K562 (cell line): Measurements from ENCODE around the gene SLC25A1. TPM values are rescaled to one million over a fixed set of nuclear protein-coding genes. Genes with fewer than 3 reads are reported as not detected.
A peak's percentile ranks its signal among the peaks of the same experiment; 100 is the strongest.

Experiments
- BRCA1 ChIP-seq, 2 experiments: fragments of 450-650 bp in 1 of 2; sonication (generic) in 1 of 2; formaldehyde crosslinking in 1 of 2; IDR thresholded peaks; 2 replicates each; pipeline versions ENCODE4 v1.5.0 to v1.6.1; 2017 to 2020; ENCODE audit warnings: mild to moderate bottlenecking in 1 of 2, missing genetic modification reagents in 1 of 2
- CXXC5 ChIP-seq: fragments of 250-450 bp; sonication (Bioruptor Pico); IDR thresholded peaks from 2 replicates; pipeline ENCODE4 v1.8.0; 2022; ENCODE audit warnings: inconsistent platforms, mild to moderate bottlenecking, moderate library complexity
- EP300 ChIP-seq: IDR thresholded peaks from 2 replicates; pipeline ENCODE4 v1.6.1; 2012; ENCODE audit warnings: low read length, improper control_type of control experiment
- HDAC1 ChIP-seq, 2 experiments: fragments of 450-650 bp; IDR thresholded peaks; 2 replicates each; pipeline ENCODE4 v1.6.1; 2016 to 2017; ENCODE audit warnings: inconsistent platforms in 1 of 2, mild to moderate bottlenecking in 1 of 2, moderate library complexity in 1 of 2
- KAT8 ChIP-seq: fragments of 450-650 bp; IDR thresholded peaks from 2 replicates; pipeline ENCODE4 v1.6.1; 2016; ENCODE audit warnings: low read depth, mild to moderate bottlenecking
- PTRF ChIP-seq: fragments of 450-650 bp; IDR thresholded peaks from 2 replicates; pipeline ENCODE4 v1.6.1; 2016; ENCODE audit warnings: mild to moderate bottlenecking, missing genetic modification characterization, missing compliant biosample characterization
- ZFX ChIP-seq: sonication (generic); formaldehyde crosslinking; IDR thresholded peaks from 2 replicates; pipeline ENCODE4 v1.8.0; 2022; ENCODE audit warnings: mild to moderate bottlenecking, missing genetic modification reagents, moderate library complexity
- ZNF175 ChIP-seq: fragments of 200-800 bp; sonication (Bioruptor generic); IDR thresholded peaks from 2 replicates; pipeline ENCODE4 v1.6.1; 2016; ENCODE audit warnings: low read depth, mild to moderate bottlenecking, missing genetic modification characterization, missing compliant biosample characterization
- ZNF561 ChIP-seq: fragments of 450-650 bp; formaldehyde crosslinking; conservative IDR thresholded peaks from 2 replicates; pipeline ENCODE4 v1.4.0; 2020; ENCODE audit warnings: mild to moderate bottlenecking, moderate library complexity
- ZNF707 ChIP-seq: fragments of 250-450 bp; sonication (Bioruptor Pico); conservative IDR thresholded peaks from 2 replicates; pipeline ENCODE4 v1.8.0; 2022; ENCODE audit warnings: inconsistent platforms, mild to moderate bottlenecking, moderate library complexity
- ZNF785 ChIP-seq: fragments of 250-450 bp; sonication (Bioruptor Pico); IDR thresholded peaks from 2 replicates; pipeline ENCODE4 v1.4.0; 2020; ENCODE audit warnings: mild to moderate bottlenecking
- polyA plus RNA-seq, 8 experiments: library from polyadenylated mRNA; depleted of rRNA in 4 of 8; stranded (reverse) in 5 of 8; unstranded in 3 of 8; fragments of >200 nt; fragmentation: Nextera tagmentation in 2 of 8; fragmentation: Illumina TruSeq in 1 of 8; extraction: Ambion mirVana in 2 of 8; extraction: Trizol in 1 of 8; gene quantifications; 2 replicates each; pipeline versions ENCODE4 v1.2.1 to v1.2.3, GENCODE V29; 2011 to 2014; ENCODE audit warnings: inconsistent platforms in 1 of 8, missing spikeins in 1 of 8
- total RNA-seq, 7 experiments: library from RNA; depleted of rRNA in 6 of 7; stranded (reverse); fragments of >200 nt in 6 of 7; fragmentation: Illumina TruSeq in 2 of 7; extraction: Trizol in 2 of 7; gene quantifications; 2 replicates each; pipeline versions ENCODE4 v1.2.1 to v1.2.3, GENCODE V29; 2011 to 2021; ENCODE audit warnings: low replicate concordance in 1 of 7
- TF ChIP-seq, protein P1 (sequence below): fragments of 250-450 bp; sonication (Bioruptor Pico); IDR thresholded peaks from 2 replicates; pipeline ENCODE4 v1.4.0; 2020
- TF ChIP-seq, protein P2 (sequence below), 2 experiments: fragments of 450-650 bp in 1 of 2; sonication (generic) in 1 of 2; formaldehyde crosslinking; conservative IDR thresholded peaks; 2 replicates each; pipeline versions ENCODE4 v1.4.0 to v1.8.1; 2020 to 2022; ENCODE audit warnings: mild to moderate bottlenecking in 1 of 2, missing genetic modification reagents in 1 of 2
- TF ChIP-seq, protein P3 (sequence below), 2 experiments: IDR thresholded peaks in 1 of 2; conservative IDR thresholded peaks in 1 of 2; 2 replicates each; pipeline ENCODE4 v1.6.1; 2016; ENCODE audit warnings: low read depth in 2 of 2, mild to moderate bottlenecking in 1 of 2, missing compliant biosample characterization in 1 of 2, missing genetic modification characterization in 1 of 2, moderate library complexity in 1 of 2
- TF ChIP-seq, protein P4 (sequence below): fragments of 250-450 bp; sonication (Bioruptor Pico); IDR thresholded peaks from 2 replicates; pipeline ENCODE4 v1.8.0; 2021; ENCODE audit warnings: moderate library complexity, mild to moderate bottlenecking, inconsistent platforms

The SLC25A1 gene
- total and polyA plus RNA-seq, 9 of the 15 experiments (the other 6 are each of a cell fraction or from before 2014, with no cell fraction given) = 11.0 to 408 (median 110) TPM

DNA sequence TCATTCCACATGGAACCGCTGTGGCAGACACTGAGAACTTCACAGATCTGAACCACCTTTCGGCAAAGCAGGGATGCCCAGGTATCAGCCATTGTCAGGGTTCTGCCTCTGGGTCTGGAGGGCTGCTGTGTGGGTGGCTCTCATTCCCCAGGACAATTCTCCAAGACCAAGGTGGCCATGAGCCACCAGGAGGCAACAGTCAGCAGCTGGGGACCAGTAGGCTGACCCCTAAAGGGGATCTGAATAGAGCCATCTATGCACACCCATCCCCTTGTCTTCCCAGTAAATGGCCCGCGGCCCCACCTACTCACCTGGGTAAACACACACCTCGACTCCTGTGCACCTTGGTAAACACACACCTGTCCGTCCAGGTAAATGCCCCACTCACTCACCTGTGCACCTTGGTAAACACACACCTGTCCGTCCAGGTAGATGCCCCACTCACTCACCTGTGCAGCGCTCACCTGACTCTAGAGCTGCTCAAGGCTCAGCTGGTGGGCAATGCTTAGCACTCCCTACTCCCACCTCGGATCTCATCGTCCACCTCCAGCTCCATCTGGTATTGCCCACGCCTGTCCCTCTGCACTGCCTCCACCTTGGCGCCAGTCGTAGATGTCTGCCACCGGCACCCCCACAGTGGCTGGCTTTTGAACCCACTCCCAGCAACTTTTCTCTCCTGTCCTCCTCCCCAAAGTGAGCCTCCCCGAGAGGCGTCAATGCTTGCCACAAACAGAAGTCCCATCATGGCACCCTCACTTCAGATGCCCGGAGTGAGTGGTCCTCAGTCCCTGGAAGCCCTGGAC, 10.2 kb downstream of the SLC25A1 start (continued):
- TF ChIP-seq, protein P1, sequence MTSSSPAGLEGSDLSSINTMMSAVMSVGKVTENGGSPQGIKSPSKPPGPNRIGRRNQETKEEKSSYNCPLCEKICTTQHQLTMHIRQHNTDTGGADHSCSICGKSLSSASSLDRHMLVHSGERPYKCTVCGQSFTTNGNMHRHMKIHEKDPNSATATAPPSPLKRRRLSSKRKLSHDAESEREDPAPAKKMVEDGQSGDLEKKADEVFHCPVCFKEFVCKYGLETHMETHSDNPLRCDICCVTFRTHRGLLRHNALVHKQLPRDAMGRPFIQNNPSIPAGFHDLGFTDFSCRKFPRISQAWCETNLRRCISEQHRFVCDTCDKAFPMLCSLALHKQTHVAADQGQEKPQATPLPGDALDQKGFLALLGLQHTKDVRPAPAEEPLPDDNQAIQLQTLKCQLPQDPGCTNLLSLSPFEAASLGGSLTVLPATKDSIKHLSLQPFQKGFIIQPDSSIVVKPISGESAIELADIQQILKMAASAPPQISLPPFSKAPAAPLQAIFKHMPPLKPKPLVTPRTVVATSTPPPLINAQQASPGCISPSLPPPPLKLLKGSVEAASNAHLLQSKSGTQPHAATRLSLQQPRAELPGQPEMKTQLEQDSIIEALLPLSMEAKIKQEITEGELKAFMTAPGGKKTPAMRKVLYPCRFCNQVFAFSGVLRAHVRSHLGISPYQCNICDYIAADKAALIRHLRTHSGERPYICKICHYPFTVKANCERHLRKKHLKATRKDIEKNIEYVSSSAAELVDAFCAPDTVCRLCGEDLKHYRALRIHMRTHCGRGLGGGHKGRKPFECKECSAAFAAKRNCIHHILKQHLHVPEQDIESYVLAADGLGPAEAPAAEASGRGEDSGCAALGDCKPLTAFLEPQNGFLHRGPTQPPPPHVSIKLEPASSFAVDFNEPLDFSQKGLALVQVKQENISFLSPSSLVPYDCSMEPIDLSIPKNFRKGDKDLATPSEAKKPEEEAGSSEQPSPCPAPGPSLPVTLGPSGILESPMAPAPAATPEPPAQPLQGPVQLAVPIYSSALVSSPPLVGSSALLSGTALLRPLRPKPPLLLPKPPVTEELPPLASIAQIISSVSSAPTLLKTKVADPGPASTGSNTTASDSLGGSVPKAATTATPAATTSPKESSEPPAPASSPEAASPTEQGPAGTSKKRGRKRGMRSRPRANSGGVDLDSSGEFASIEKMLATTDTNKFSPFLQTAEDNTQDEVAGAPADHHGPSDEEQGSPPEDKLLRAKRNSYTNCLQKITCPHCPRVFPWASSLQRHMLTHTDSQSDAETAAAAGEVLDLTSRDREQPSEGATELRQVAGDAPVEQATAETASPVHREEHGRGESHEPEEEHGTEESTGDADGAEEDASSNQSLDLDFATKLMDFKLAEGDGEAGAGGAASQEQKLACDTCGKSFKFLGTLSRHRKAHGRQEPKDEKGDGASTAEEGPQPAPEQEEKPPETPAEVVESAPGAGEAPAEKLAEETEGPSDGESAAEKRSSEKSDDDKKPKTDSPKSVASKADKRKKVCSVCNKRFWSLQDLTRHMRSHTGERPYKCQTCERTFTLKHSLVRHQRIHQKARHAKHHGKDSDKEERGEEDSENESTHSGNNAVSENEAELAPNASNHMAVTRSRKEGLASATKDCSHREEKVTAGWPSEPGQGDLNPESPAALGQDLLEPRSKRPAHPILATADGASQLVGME = no peak
- TF ChIP-seq BRCA1 (IDR thresholded peaks at IDR 0.05) (no peak), BRCA1 (CRISPR knock-in tag; IDR thresholded peaks at IDR 0.05) (no peak), EP300 (peak; percentile 20; the same call in 1 of the 2 replicates), KAT8 (no peak), ZNF707 (CRISPR knock-in tag) (0 out of 2 replicates have a peak, but pooled peaks have one; percentile 28), HDAC1 (IDR thresholded peaks at IDR 0.05) (peak in 1 of 2 experiments; percentile 77; a peak in 2 of 4 replicates), CXXC5 (CRISPR knock-in tag) (no peak), ZFX (CRISPR knock-in tag) (no peak), ZNF175 (CRISPR knock-in tag) (no peak), PTRF (tag) (no peak), ZNF785 (CRISPR knock-in tag) (no peak), ZNF561 (CRISPR knock-in tag) (no peak)
- TF ChIP-seq, protein P2, sequence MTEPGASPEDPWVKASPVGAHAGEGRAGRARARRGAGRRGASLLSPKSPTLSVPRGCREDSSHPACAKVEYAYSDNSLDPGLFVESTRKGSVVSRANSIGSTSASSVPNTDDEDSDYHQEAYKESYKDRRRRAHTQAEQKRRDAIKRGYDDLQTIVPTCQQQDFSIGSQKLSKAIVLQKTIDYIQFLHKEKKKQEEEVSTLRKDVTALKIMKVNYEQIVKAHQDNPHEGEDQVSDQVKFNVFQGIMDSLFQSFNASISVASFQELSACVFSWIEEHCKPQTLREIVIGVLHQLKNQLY (CRISPR knock-in tag; conservative IDR thresholded peaks at IDR 0.05) = 0 out of 4 replicates have a peak, but pooled peaks of 1 of the 2 experiments have one; percentile 27
- TF ChIP-seq, protein P3, sequence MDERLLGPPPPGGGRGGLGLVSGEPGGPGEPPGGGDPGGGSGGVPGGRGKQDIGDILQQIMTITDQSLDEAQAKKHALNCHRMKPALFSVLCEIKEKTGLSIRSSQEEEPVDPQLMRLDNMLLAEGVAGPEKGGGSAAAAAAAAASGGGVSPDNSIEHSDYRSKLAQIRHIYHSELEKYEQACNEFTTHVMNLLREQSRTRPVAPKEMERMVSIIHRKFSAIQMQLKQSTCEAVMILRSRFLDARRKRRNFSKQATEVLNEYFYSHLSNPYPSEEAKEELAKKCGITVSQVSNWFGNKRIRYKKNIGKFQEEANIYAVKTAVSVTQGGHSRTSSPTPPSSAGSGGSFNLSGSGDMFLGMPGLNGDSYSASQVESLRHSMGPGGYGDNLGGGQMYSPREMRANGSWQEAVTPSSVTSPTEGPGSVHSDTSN (CRISPR knock-in tag; IDR thresholded peaks at IDR 0.05; ENCODE audit: low read depth) = no peak
- TF ChIP-seq, protein P3 (tag; conservative IDR thresholded peaks at IDR 0.05; ENCODE audit: low read depth) = no peak
- TF ChIP-seq, protein P4, sequence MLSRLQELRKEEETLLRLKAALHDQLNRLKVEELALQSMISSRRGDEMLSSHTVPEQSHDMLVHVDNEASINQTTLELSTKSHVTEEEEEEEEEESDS (CRISPR knock-in tag) = no peak
